K562 (cell line): ENCODE measurements around the gene SDK1.

ENCODE experiments used
- ATF2 ChIP-seq: sonication (generic); formaldehyde crosslinking; IDR thresholded peaks from 2 replicates; pipeline ENCODE4 v1.8.1; 2022; ENCODE audit warnings: missing genetic modification reagents
- CTCF ChIP-seq, 3 experiments: IDR thresholded peaks in 2 of 3; conservative IDR thresholded peaks in 1 of 3; 2 replicates each; pipeline ENCODE4 v1.5.1; 2011 to 2012; ENCODE audit warnings: low read length in 3 of 3, mild to moderate bottlenecking in 3 of 3, control low read depth in 2 of 3, improper control_type of control experiment in 1 of 3, inconsistent platforms in 1 of 3, low read depth in 1 of 3, mixed read lengths in 1 of 3, moderate library complexity in 1 of 3; ENCODE audit not compliant: insufficient read depth in 2 of 3
- FOS ChIP-seq: IDR thresholded peaks from 3 replicates; pipeline ENCODE4 v1.6.1; 2011; ENCODE audit not compliant: insufficient read length; ENCODE audit errors: extremely low read depth
- HNRNPLL ChIP-seq: fragments of 200-400 bp; formaldehyde crosslinking; IDR thresholded peaks from 2 replicates; pipeline ENCODE4 v1.6.1; 2017; ENCODE audit warnings: low read length, low read depth, mild to moderate bottlenecking; ENCODE audit not compliant: poor library complexity, severe bottlenecking
- KDM2B ChIP-seq: fragments of 250-450 bp; sonication (Bioruptor Pico); IDR thresholded peaks from 2 replicates; pipeline ENCODE4 v1.8.0; 2021; ENCODE audit warnings: mild to moderate bottlenecking, moderate library complexity
- RBM34 ChIP-seq: fragments of 200-400 bp; formaldehyde crosslinking; IDR thresholded peaks from 2 replicates; pipeline ENCODE4 v1.6.1; 2018; ENCODE audit warnings: low read length, borderline replicate concordance; ENCODE audit not compliant: insufficient read depth
- RERE ChIP-seq: sonication (generic); formaldehyde crosslinking; IDR thresholded peaks from 2 replicates; pipeline ENCODE4 v1.8.0; 2023; ENCODE audit warnings: missing genetic modification reagents, mild to moderate bottlenecking, borderline replicate concordance
- TAF15 ChIP-seq: fragments of 200-400 bp; formaldehyde crosslinking; IDR thresholded peaks from 2 replicates; pipeline ENCODE4 v1.6.1; 2017; ENCODE audit warnings: mild to moderate bottlenecking, low read depth, low read length, moderate library complexity
- ZFP1 ChIP-seq: fragments of 450-650 bp; formaldehyde crosslinking; IDR thresholded peaks from 2 replicates; pipeline ENCODE4 v1.4.0; 2020; ENCODE audit warnings: mild to moderate bottlenecking, mixed read lengths

GRCh38 chr7:3778345-3778744 is 477.3 kb downstream of the SDK1 start:
- TF ChIP-seq CTCF (IDR thresholded peaks at IDR 0.05 in 2 of 3, conservative IDR thresholded peaks at IDR 0.05 in 1 of 3; ENCODE audit: insufficient read depth in 2 of 3, low read depth in 1 of 3, low read length in 3 of 3) (no peak), RERE (CRISPR knock-in tag) (no peak), KDM2B (CRISPR knock-in tag) (no peak), ATF2 (no peak), FOS (no peak), RBM34 (no peak), TAF15 (no peak), ZFP1 (CRISPR knock-in tag) (no peak), HNRNPLL (no peak)
